GM12878 (cell line): ENCODE results near the gene COPS7A. TPM values are rescaled to one million over a fixed set of nuclear protein-coding genes. Genes with fewer than 3 reads are reported as not detected.
A peak's percentile ranks its signal among the peaks of the same experiment; 100 is the strongest.

Experiments
- BHLHE40 ChIP-seq, 2 experiments: fragments of 450-650 bp in 1 of 2; IDR thresholded peaks; 2 replicates each; pipeline ENCODE4 v1.6.1; 2011 to 2017; ENCODE audit warnings: low read depth in 2 of 2, borderline replicate concordance in 1 of 2, improper control_type of control experiment in 1 of 2, low read length in 1 of 2, mild to moderate bottlenecking in 1 of 2
- ETV6 ChIP-seq, 2 experiments: fragments of 450-650 bp in 1 of 2; IDR thresholded peaks in 1 of 2; conservative IDR thresholded peaks in 1 of 2; 2 replicates each; pipeline ENCODE4 v1.6.1; 2014; ENCODE audit warnings: antibody characterized with exemption in 1 of 2, borderline replicate concordance in 1 of 2, low read depth in 1 of 2, mild to moderate bottlenecking in 1 of 2, moderate library complexity in 1 of 2
- FOS ChIP-seq: IDR thresholded peaks from 3 replicates; pipeline ENCODE4 v1.6.1; 2011; ENCODE audit warnings: borderline replicate concordance; ENCODE audit not compliant: insufficient read length; ENCODE audit errors: extremely low read depth
- FOXM1 ChIP-seq: IDR thresholded peaks from 2 replicates; pipeline ENCODE4 v1.6.1; 2012; ENCODE audit warnings: low read depth, mild to moderate bottlenecking, inconsistent platforms, low read length, moderate library complexity
- KAT2A ChIP-seq: conservative IDR thresholded peaks from 2 replicates; pipeline ENCODE4 v1.6.1; 2011; ENCODE audit warnings: low read depth, low read length; ENCODE audit not compliant: control insufficient read depth
- NBN ChIP-seq: fragments of 450-650 bp; IDR thresholded peaks from 2 replicates; pipeline ENCODE4 v1.6.1; 2016
- PAX5 ChIP-seq: IDR thresholded peaks from 2 replicates; pipeline ENCODE4 v1.6.1; 2011; ENCODE audit warnings: low read depth, low read length, borderline replicate concordance
- POLR2AphosphoS2 ChIP-seq: IDR thresholded peaks from 2 replicates; pipeline ENCODE4 v1.6.1; 2011; ENCODE audit warnings: low read depth, mild to moderate bottlenecking, low read length, improper control_type of control experiment, moderate library complexity
- RB1 ChIP-seq: fragments of 450-650 bp; formaldehyde crosslinking; IDR thresholded peaks from 2 replicates; pipeline ENCODE4 v1.6.1; 2017; ENCODE audit warnings: mild to moderate bottlenecking, borderline replicate concordance
- ZZZ3 ChIP-seq: IDR thresholded peaks from 2 replicates; pipeline ENCODE4 v1.6.1; 2011; ENCODE audit warnings: low read depth; ENCODE audit not compliant: control insufficient read depth, insufficient read length
- polyA plus RNA-seq, 11 experiments: library from polyadenylated mRNA; depleted of rRNA in 4 of 11; unstranded in 6 of 11; stranded (reverse) in 5 of 11; fragments of >200 nt; fragmentation: Nextera tagmentation in 4 of 11; fragmentation: Illumina TruSeq in 1 of 11; extraction: Ambion mirVana in 4 of 11; extraction: Trizol in 1 of 11; gene quantifications; 1 replicate in 1 of 11; 2 replicates in 10 of 11; pipeline versions ENCODE4 v1.2.1 to v1.2.3, GENCODE V29; 2011 to 2016; ENCODE audit warnings: inconsistent platforms in 2 of 11, missing spikeins in 2 of 11, low read depth in 1 of 11
- total RNA-seq, 4 experiments: library from RNA; depleted of rRNA in 3 of 4; stranded (reverse); fragments of >200 nt in 3 of 4; fragmentation: Illumina TruSeq in 1 of 4; extraction: Trizol in 1 of 4; gene quantifications; 2 replicates each; pipeline versions ENCODE4 v1.2.1 to v1.2.3, GENCODE V29; 2013 to 2021
- TF ChIP-seq, protein P1 (sequence below): fragments of 450-650 bp; IDR thresholded peaks from 2 replicates; pipeline ENCODE4 v1.6.1; 2017; ENCODE audit warnings: antibody characterized with exemption, mild to moderate bottlenecking, moderate library complexity

Gene COPS7A
- total and polyA plus RNA-seq, 10 of the 15 experiments (the other 5 are each of a cell fraction or from before 2014, with no cell fraction given), result 25.7 to 74.0 (median 51.9) TPM

DNA sequence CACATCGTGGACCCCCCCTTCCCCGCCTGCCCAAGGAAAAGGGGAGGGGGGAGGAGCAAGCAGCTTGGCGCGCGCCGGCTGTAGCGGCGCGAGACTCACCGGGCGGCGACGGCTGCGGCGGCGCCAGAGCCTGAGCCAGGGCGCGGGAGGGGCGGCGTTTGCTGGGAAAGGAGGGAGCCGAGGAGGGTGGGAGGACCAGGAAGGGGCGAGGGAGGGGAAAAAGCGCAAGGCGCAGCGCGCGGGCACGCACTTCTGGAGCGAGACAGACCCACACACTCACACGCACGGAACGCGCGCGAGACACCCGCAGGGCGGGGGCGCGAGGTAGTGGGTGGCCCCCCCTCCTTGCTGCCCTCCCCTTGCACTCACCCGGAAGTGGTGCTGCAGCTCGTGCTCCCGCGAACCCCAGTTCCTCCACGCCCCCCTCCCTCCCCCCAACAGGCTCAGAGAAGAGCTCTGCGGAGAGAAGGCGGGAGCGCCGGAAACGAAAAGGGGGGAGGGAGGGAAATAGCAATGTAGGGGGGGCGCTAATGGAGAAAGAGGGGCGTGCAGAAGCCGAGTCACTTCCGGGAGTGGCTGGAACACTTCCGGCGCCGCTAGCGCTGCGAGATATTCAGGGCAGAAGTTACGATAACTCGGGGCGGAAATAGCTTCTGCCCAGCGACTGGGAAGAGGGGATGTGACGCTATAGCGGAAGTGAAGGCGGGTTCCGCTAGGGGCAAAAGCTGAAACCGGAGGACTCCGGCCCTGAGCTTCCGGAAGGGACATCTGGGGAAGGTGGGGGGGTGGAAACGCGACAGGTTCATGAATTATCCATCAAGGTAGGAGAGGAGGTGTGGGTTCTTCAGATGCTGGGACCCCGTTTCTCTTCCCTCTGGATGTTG lies 34.6 kb upstream of the COPS7A start, which contains the start of gene ZNF384 (continued):
- peak; percentile 32; the same call in 1 of the 2 replicates for TF ChIP-seq RB1
- peak; percentile 99 for TF ChIP-seq NBN
- TF ChIP-seq FOXM1, result no peak
- peak; percentile 63 for TF ChIP-seq POLR2AphosphoS2
- peak in 1 of 2 experiments; percentile 92; a peak in 3 of 4 replicates for TF ChIP-seq ETV6 (conservative IDR thresholded peaks at IDR 0.05 in 1 of 2, IDR thresholded peaks at IDR 0.05 in 1 of 2; ENCODE audit: borderline replicate concordance in 1 of 2, low read depth in 1 of 2)
- no peak for TF ChIP-seq FOS
- no peak for TF ChIP-seq KAT2A
- no peak for TF ChIP-seq ZZZ3
- TF ChIP-seq, protein P1, sequence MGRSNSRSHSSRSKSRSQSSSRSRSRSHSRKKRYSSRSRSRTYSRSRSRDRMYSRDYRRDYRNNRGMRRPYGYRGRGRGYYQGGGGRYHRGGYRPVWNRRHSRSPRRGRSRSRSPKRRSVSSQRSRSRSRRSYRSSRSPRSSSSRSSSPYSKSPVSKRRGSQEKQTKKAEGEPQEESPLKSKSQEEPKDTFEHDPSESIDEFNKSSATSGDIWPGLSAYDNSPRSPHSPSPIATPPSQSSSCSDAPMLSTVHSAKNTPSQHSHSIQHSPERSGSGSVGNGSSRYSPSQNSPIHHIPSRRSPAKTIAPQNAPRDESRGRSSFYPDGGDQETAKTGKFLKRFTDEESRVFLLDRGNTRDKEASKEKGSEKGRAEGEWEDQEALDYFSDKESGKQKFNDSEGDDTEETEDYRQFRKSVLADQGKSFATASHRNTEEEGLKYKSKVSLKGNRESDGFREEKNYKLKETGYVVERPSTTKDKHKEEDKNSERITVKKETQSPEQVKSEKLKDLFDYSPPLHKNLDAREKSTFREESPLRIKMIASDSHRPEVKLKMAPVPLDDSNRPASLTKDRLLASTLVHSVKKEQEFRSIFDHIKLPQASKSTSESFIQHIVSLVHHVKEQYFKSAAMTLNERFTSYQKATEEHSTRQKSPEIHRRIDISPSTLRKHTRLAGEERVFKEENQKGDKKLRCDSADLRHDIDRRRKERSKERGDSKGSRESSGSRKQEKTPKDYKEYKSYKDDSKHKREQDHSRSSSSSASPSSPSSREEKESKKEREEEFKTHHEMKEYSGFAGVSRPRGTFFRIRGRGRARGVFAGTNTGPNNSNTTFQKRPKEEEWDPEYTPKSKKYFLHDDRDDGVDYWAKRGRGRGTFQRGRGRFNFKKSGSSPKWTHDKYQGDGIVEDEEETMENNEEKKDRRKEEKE, result no peak
- TF ChIP-seq BHLHE40 (IDR thresholded peaks at IDR 0.05; ENCODE audit: borderline replicate concordance in 1 of 2, low read depth in 2 of 2, low read length in 1 of 2), result peak; percentile 47 to 86; a peak in 3 of 4 replicates
- peak; percentile 72; the same call in 1 of the 2 replicates for TF ChIP-seq PAX5
